Breast epithelium (tissue), 3 donors: ENCODE measurements around the gene CHST8.

Experiments used
- CTCF ChIP-seq, 3 donors: fragments of 450-650 bp; IDR thresholded peaks; one replicate each; pipeline ENCODE4 v1.5.1; 2016 to 2017; ENCODE audit warnings: antibody characterized with exemption in 3 of 3, mild to moderate bottlenecking in 3 of 3, moderate library complexity in 3 of 3
- POLR2A ChIP-seq: fragments of 450-650 bp; IDR thresholded peaks from one replicate; pipeline ENCODE4 v1.6.1; 2016; ENCODE audit warnings: antibody characterized with exemption, mild to moderate bottlenecking, moderate library complexity
- POLR2AphosphoS5 ChIP-seq, 3 donors: sonication (generic); formaldehyde crosslinking; IDR thresholded peaks; one replicate each; pipeline ENCODE4 v1.6.1; 2017; ENCODE audit warnings: antibody characterized with exemption in 3 of 3

GRCh38 chr19:33818411-33818810, 196.7 kb downstream of the CHST8 start:
- no peak for TF ChIP-seq POLR2A
- TF ChIP-seq CTCF (IDR thresholded peaks at IDR 0.05) = no peak
- TF ChIP-seq POLR2AphosphoS5 (IDR thresholded peaks at IDR 0.05) = no peak
